ENCODE data around the gene KIF2A.

DNA sequence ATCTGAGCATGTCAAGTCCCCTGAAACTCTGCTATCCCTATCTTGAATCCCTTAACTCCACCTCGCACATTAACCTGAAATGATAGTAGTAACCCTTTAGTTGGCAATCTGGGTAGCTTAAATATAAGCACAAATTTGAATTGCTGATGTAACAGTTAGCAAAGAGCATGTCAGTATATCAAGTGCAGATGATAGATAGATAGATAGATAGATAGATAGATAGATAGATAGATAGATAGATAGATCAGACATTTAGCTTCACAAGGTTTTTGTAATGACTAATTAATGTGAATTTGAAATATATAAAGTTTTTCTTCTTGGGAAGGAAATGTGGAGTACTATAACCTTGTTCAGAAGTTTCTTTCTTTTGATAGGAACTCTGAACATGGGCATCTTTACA lies 30.4 kb upstream of the KIF2A start:
- TF ChIP-seq, protein P1, sequence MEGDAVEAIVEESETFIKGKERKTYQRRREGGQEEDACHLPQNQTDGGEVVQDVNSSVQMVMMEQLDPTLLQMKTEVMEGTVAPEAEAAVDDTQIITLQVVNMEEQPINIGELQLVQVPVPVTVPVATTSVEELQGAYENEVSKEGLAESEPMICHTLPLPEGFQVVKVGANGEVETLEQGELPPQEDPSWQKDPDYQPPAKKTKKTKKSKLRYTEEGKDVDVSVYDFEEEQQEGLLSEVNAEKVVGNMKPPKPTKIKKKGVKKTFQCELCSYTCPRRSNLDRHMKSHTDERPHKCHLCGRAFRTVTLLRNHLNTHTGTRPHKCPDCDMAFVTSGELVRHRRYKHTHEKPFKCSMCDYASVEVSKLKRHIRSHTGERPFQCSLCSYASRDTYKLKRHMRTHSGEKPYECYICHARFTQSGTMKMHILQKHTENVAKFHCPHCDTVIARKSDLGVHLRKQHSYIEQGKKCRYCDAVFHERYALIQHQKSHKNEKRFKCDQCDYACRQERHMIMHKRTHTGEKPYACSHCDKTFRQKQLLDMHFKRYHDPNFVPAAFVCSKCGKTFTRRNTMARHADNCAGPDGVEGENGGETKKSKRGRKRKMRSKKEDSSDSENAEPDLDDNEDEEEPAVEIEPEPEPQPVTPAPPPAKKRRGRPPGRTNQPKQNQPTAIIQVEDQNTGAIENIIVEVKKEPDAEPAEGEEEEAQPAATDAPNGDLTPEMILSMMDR (optimal IDR thresholded peaks at IDR 0.05 in 1 of 3, IDR thresholded peaks at IDR 0.05 in 1 of 3, conservative IDR thresholded peaks at IDR 0.05 in 1 of 3; ENCODE audit: extremely low read depth in 1 of 3, insufficient read depth in 2 of 3, low read length in 3 of 3), result no peak
- TF ChIP-seq EZH2 (IDR thresholded peaks at IDR 0.05; ENCODE audit: low read length), result no peak
